ENCODE data around the gene NCAM1.

DNA sequence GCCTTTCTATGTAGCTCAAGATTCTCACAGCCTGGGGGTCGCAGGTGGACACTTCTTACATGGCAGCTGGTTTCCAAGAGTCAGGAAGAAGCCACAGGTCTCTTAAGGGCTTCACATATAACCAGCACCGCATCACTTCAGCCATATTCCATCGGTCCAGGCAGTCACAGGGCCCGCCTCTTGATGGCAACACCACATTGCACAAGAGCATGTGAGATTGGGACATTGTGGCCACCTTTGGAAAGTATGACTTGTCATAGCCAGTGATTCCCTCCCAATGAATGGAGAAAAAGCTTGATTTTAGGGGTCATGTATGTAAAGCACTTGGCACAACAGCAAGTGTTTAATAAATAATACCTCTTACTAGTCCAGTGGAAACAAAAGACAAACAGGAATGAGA, 98.3 kb downstream of the NCAM1 start:
- TF ChIP-seq, protein P1, sequence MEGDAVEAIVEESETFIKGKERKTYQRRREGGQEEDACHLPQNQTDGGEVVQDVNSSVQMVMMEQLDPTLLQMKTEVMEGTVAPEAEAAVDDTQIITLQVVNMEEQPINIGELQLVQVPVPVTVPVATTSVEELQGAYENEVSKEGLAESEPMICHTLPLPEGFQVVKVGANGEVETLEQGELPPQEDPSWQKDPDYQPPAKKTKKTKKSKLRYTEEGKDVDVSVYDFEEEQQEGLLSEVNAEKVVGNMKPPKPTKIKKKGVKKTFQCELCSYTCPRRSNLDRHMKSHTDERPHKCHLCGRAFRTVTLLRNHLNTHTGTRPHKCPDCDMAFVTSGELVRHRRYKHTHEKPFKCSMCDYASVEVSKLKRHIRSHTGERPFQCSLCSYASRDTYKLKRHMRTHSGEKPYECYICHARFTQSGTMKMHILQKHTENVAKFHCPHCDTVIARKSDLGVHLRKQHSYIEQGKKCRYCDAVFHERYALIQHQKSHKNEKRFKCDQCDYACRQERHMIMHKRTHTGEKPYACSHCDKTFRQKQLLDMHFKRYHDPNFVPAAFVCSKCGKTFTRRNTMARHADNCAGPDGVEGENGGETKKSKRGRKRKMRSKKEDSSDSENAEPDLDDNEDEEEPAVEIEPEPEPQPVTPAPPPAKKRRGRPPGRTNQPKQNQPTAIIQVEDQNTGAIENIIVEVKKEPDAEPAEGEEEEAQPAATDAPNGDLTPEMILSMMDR (IDR thresholded peaks at IDR 0.05) = no peak
- TF ChIP-seq POLR2AphosphoS5 (IDR thresholded peaks at IDR 0.05) = no peak
- no peak for TF ChIP-seq EP300 (IDR thresholded peaks at IDR 0.05)

Data from sigmoid colon (tissue), 4 donors.